Measurements from ENCODE around the gene L3MBTL1.

- TF ChIP-seq POLR2A (IDR thresholded peaks at IDR 0.05), result no peak
- no peak for TF ChIP-seq CTCF (IDR thresholded peaks at IDR 0.05)
- TF ChIP-seq POLR2AphosphoS5 (IDR thresholded peaks at IDR 0.05), result no peak
Measured at GRCh38 chr20:43515628-43516027, 8.1 kb downstream of the L3MBTL1 start.
